GM03348 (cell line): Measurements from ENCODE around the gene PSMC3.
A peak's percentile ranks its signal among the peaks of the same experiment; 100 is the strongest.

Experiments used
- DNase-seq: peaks from one replicate; pipeline ENCODE4 v3.0.0; 2012; ENCODE audit warnings: low spot score

PSMC3 gene

DNA sequence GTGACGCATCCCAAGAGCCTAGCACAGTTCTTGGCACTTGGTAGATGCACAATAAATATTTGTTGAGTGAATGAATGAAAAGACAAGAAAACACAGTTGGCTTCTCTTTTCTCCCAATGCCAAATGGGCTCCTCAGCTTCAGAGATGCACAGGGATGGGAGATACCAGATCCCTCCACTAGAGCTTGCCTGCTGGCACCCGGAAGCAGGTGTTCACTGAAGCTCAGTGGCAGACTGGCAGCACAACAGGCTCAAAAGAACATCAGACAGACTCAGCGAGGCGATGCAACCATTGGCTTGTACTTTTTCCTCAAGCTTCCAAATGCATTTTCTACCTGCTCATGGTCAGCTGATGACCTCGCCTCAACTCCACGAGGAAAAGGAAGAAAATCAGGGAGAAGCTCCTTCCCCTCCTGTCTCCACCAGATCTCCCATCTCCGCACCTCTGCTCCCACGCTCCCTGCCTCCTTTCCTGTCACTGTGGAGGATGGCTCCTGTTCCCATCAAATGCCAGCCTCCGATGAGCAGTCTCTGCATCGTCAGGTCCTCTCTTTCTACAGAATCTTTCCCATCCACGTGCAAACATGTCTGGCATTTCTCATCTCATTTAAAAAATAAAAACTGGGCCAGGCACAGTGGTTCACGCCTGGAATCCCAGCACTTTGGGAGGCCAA lies 16.9 kb upstream of the PSMC3 start:
- DNase-seq: no peak

DNA sequence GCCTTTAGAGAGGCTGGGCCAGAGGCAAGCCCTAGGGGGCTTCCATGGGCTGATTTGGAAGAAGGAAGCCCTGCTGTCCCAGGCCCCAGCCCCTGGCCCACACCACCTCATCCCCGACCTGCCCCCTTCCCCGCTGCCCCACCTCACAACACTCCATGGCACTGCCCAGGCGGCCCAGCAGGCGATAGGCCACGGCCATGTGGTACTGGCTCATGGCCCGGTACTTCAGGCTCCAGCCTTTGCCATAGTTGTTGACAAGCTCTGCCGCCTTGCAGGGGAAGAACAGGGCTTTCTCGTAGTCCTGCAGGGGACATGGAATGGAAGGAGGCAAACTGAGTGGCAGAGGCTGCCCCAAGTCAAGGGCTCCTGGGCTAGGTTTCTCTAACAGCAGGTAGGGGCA lies 16.3 kb upstream of the PSMC3 start:
- DNase-seq: no peak

DNA sequence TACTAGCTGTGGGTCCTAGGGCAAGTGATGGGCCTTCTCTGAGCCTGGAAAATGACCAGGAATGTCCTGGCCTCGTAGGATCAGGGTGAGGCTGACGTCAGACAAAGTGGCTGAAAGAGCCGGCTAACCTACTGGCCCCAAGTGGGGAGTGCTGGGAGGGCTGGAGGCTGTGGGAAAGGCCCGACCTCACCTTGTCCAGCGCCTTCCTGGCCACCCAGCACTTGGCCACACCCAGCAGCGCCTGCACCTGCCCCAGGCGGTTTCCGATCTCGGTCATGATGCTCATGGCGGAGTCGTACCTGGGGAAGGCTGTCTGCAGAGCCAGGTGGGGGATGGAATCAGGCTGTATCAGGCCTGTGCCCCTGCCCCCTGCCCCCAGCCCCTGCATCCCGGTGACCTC lies 15.2 kb upstream of the PSMC3 start:
- DNase-seq: no peak

DNA sequence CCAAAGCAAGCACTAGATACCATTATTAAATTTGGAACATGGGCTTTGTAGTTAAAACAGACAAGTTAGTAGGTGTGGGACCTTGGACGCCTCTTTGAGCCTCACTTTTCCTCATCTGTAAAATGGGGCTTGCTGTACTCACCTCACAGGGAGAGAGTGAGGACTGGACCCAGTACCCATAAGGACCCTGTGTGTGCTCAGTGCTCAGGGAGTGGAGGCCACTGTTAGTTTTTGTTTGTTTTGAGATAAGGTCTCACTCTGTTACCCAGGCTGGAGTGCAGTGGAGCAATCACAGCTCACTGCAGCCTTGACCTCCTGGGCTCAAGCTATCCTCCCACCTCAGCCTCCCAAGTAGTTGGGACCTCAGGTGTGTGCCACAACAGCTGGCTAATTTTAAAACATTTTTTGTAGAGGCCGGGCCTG lies 13.8 kb upstream of the PSMC3 start:
- no peak for DNase-seq

DNA sequence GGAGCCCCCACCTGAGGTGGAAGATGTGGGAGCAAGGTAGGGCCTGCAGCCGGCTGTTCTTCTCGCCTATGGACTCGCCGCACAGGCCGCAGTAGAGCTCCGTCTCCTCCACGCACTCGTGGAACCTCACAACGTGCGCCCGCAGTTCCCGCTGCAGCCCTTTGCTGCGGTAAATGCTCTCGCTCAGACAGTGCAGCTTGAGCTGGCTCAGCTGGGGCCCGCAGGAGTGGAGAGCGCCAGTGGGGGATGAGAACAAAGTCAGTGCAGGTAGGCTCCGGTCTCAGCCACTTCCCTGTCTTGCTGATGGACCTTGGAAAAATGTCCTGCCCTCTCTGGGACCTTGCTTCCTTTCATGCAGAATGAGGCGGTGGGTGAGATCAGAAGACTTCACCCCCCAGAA lies 12.5 kb upstream of the PSMC3 start:
- DNase-seq: no peak

DNA sequence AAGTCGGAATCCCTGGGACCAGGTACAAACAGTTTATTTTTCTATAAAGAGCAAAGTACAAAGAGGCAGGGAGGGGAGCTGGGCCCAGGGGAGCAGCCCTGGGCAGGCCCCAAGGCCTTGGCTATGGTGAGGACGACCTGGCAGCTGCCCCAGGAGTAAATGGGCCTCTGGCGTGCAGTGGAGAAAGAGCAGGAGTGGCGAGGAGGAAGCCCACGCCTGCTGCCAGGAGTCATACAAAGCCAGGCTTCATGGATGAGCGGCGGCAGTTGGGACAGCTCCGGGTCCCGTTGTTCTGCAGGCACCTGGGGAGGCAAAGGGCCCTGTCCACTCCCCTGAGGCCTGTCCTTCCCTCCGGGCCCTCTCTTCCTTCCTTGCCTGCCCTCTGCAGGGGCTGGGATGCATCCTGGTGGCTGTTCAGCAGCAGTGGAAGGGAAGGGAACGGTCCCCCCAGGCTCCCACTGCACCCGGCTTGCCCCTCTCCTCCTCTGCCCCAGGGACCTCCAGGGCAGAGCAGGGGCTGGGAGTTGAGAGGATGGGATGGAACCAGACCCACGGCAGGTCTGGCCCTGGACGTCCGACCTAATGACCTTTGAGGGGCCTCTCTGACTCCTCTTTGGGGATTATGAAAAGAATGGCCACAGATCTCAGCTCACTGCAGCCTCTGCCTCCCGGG lies 11.6 kb upstream of the PSMC3 start:
- no peak for DNase-seq

DNA sequence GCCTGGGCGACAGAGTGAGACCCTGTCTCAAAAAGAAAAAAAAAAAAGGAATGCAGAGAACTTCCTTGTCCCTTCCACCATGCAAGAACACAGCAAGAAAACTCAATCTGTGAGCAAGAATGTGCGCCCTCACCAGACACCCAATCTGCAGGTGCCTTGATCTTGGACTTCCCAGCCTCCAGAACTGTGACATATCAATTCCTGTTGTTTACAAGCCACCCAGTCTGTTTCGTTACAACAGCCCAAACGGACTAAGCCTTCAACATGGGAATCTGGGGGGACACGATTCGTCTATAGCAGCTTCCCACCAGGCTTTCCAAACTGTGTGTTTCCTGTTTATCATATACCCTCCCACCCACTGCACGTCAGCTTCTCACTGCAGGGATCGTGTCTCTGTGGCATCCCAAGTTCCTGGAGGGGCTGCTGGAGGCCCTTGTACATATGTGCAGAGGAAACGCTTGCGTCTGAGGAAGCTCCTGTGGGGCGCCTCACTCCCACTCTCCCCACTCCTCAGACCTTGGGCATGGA lies 11.0 kb upstream of the PSMC3 start:
- no peak for DNase-seq

DNA sequence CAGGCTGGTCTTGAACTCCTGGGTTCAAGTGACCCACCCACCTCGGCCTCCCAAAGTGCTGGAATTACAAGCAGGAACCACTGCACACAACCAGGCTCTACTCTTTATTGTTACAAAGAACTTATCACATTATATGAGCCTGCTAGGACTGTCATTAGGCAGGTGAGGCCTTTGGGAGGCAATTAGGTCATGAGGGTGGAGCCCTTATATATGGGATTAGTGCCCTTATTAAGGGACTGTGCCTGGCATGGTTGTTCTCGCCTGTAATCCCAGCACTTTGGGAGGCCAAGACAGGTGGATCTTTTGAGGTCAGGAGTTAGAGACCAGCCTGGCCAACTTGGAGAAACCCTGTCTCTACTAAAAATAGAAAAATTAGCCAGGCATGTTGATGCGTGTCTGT lies 10.5 kb upstream of the PSMC3 start:
- DNase-seq: no peak

DNA sequence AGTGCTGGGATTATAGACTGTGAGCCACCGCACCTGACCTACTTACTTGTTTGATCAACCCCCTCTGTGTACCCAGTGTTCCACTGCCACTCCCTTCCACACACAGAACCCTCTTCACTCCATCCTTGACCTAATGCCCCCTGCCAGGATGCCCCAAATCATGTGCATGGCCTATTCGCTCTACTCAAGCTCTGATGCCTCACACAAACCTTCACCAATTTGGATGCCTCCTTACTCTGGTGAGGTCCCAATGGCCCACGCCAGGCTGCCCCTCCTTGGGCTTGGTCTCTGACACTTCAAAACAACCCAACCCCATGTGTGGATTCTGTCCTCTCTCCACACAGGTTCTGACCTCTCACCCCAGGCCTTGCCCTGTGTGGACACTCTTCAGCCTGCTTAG lies 9.4 kb upstream of the PSMC3 start:
- no peak for DNase-seq

DNA sequence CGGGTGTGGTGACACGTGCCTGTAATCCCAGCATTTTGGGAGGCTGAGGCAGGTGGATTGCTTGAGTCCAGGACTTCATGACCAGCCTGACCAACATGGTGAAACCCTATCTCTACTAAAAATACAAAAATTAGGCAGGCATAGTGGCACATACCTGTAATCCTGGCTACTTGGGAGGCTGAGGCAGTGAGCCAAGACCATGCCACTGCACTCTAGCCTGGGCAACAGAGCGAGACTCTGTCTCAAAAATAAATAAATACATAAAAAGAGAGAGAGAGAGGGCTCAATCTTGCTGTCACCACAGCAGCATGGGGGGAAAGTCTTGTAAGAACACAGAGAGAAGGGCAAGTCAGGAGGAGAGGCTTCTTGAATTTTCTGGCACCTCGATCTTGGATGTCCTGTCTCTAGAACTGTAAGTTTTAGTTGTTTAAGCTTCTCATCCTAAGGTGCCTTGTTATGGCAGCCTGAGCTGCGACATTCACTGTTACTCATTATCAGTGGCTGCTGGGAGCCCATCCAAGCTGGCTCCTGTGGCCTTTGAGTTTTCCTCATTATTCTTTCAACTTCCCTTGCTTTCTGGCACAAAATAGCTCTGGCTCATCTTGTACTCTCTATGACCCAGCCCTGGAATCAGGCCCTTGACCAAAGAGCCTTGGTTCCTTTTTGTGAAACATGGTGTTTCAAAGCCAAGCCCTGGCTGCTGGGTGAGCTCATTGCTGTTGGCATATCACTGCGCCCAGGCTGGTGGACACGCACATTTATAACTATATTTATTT lies 8.0 kb upstream of the PSMC3 start:
- DNase-seq: peak; percentile 70

DNA sequence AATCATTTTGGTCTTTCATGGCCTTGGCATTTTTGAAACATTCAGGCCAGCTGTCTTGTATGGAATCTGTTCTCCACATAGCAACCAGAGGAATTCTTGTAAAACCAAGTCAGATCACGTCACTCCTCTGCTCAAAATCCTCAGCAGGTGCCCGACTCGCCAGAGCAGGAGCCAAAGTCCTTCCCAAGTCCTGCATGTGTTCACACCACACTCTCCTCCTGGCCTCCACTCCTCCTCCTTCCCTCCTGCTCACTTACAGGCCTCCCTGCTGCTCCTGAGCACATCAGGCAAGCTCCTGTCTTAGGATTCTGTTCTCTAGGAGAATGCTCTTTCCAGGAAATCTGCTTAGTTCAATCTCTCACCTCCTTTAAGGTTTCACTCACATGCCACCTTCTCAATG lies 6.9 kb upstream of the PSMC3 start:
- DNase-seq: no peak

DNA sequence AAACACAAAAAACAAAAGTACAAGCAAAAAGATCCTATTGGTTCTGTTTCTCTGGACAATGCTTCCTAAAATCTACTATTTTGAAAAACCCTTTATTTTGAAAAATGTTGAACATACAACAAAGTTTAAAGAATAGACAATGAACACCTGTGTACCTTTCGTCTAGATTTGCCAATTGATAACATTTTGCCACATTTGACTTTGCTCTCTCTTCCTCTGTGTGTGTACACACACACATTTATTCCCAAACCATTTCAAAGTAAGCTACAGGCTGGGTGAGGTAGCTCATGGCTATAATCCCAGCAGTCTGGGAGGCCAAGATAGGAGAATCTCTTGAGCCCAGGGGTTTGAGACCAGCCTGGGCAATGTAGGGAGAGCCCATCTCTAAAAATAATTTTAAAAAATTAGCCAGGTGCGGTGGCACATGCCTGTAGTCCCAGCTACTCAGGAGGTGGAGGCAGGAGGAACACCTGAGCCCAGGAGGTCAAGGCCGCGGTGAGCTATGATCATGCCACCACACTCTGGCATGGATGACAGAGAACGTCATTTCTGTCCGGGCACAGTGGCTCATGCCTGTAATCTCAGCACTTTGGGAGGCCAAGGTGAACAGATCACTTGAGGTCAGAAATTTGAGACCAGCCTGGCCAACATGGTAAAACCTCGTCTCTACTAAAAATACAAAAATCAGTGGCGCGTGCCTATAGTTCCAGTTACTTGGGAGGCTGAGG lies 5.3 kb upstream of the PSMC3 start:
- no peak for DNase-seq

DNA sequence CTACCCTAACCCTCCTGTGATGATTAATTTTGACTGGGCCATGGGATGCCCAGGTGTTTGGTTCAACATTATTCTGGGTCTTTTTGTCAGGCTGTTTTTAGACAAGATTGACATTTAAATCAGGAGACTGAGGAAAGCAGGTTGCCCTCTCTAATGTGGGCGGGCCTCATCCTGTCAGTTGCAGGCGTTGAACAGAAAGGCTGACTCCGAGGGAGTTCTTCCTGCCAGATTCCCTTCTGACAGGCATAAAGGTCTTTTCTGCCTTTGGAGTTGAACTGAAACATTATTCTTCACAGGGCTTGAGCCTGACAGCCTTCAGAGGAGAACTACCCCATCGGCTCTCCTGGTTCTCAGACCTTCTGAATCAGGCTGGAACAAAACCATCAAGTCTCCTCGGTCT lies 4.3 kb upstream of the PSMC3 start:
- no peak for DNase-seq

DNA sequence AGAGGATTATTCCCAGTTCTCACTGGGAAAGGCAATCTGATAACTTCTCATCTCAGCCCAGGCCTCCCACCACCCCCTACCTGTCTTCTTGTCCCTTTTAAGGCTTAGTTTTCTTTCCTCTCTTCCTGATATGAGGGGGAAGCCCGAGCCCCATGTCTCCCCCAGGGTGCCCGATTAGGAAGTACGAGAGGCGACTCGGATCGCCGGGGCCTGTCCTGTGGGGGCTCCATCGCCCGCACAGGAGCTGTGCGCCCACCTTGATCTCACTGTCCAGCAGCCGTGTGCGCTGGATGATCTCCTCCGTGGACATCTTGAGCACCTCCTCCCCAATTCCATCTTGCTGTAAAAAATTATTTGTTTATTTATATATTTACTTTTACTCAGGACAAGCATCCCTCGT lies 628 bp downstream of the PSMC3 start:
- DNase-seq: no peak

DNA sequence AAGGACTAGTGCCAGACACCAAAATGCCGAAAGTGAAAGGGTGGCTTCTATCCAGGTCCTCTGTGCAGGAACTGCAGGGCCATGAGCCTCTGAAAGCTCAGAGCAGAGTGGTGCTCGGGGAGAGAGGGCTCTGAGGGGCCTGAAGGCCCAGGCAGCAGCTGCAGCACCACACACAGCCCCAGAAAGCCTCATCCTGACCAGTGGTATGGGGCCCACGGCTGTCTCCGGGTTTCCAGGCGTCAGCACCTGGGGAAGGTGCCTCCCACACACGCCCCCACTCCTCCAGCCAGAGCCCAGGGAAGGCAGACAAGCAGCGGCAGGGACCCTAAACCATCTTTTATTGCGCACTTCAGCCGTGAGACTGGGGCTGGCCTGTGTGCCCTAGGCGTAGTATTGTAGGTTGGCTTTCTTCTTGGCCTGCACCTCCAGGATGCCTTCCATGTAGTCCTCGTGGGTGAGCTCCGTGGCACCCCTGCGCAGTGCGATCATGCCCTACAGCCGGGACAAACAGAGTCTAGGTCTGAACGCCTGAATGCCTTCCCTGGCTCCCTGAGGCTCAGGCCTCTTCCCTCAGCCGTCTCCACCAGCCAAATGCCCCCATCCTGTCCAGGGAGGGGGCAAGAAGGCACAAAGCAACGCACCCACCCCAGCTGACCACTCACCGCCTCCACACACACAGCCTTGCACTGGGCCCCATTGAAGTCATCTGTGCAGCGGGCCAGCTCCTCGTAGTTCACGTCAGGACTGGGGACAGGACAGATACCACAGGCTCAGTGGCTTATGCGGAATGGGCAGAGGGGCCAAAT lies 7.6 kb downstream of the PSMC3 start:
- no peak for DNase-seq

DNA sequence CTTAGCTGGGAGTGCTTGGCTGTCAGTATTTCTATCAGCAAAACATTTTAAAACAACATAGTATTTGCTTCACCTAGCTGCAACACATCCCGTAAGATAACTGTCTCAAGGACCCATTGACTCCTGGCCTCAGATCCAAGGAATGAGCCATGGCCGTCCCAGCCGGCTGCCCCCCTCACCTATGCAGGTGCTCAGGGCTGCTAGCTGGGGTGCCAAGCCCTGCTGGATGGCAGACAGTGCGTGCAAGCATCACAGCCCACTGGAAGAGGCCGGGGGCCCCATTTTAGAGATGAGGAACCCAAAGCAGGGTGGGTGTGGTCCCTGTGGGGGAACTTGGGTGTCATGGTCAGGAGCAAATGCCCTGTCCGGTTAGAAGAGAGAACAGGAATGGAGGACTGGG lies 8.5 kb downstream of the PSMC3 start:
- no peak for DNase-seq

DNA sequence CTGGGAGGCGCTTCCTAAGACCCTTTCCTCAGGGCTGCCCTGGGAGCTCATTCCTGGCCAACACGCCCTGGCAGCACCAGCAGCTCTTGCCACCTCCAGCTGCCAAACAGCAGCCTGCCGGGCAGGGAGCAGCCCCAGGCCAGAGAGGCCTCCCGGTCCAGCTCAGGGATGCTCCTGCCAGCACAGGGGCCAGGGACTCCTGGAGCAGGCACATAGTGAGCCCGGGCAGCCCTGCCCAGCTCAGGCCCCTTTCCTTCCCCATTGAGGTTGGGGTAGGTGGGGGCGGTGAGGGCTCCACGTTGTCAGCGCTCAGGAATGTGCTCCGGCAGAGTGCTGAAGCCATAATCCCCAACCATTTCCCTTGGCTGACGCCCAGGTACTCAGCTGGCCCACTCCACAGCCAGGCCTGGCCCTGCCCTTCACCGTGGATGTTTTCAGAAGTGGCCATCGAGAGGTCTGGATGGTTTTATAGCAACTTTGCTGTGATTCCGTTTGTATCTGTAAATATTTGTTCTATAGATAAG lies 10.2 kb downstream of the PSMC3 start:
- DNase-seq: peak; percentile 95

DNA sequence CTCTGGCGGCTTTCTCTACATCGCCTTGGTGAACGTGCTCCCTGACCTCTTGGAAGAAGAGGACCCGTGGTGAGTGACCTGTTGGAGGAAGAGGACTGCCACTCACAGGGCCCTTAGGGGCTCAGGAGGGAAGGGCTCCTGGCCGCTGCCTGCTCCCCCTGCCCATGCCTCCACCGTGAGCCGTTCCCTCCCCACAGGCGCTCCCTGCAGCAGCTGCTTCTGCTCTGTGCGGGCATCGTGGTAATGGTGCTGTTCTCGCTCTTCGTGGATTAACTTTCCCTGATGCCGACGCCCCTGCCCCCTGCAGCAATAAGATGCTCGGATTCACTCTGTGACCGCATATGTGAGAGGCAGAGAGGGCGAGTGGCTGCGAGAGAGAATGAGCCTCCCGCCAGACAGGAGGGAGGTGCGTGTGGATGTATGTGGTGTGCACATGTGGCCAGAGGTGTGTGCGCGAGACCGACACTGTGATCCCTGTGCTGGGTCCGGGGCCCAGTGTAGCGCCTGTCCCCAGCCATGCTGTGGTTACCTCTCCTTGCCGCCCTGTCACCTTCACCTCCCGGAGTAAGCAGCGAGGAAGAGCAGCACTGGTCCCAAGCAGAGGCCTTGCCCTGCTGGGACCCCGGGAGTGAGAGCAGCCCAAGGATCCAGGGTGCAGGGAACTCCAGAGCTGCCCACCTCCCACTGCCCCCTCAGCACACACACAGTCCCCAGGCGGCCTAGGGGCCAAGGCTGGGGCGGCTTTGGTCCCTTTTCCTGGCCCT lies 11.0 kb downstream of the PSMC3 start:
- no peak for DNase-seq

DNA sequence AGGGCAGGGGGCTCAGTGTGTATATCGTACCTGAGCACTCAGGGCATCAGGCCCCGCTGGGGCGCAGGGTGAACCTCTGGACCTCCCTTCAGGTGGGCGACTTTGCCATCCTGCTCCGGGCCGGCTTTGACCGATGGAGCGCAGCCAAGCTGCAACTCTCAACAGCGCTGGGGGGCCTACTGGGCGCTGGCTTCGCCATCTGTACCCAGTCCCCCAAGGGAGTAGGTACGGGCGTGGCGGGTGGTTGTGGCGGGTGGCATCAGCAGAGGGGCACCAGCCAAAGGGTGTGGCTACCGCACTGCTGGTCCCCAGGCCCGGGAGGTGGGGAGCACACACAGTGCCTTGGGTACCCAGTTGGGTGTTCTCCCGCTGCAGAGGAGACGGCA lies 11.6 kb downstream of the PSMC3 start:
- DNase-seq: no peak

DNA sequence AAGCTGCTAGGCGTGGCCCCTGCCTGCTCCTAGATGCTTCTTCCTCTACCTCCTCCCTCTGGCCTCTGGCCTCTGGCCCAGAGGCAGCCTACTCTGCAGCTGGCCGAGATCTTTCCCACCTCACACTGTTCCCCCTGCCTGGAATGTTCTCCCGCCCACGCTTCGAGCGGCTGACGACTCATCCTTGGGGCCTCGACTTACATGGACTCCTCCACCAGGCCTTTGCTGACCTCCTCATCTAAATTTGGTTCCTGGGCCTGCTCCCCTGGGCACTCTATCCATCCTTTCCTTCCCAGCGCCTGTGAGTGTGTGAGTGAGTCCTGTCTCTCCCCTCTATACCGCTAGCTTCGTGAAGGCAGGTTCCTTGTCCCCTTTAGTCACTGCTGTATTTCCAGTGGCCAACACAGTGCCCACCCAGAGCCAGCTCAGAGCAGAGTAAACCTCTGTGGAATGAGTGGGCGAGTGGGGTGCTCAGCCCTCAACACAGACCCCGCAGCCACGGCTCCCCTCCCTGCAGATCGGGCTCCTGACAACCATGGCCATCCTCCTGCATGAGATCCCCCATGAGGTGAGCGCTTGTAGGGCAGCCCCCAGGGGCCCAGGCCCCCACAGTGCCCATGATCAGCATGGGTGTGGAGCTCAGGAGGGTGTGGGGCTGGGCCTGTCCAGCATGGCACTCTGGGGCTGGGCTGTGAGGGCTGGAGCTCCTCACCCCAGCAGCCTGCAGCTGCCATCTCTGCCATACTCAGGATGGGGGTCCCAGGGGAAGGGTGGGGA lies 12.1 kb downstream of the PSMC3 start:
- peak; percentile 73 for DNase-seq
